ENCODE data around the gene COL23A1. TPM values are rescaled to one million over a fixed set of nuclear protein-coding genes. Genes with fewer than 3 reads are reported as not detected.

COL23A1 gene
- total and polyA plus RNA-seq, 2 of the 8 experiments (the other 6 are each of a cell fraction or from before 2014, with no cell fraction given): 3.1 to 4.7 TPM

- no peak for TF ChIP-seq TEAD4 (IDR thresholded peaks at IDR 0.05; ENCODE audit: low read depth, low read length)
- TF ChIP-seq ASH2L (IDR thresholded peaks at IDR 0.05; ENCODE audit: low read length): no peak
- no peak for TF ChIP-seq HDAC2 (IDR thresholded peaks at IDR 0.05; ENCODE audit: borderline replicate concordance in 1 of 2, low read depth in 2 of 2, low read length in 2 of 2)
- TF ChIP-seq PHF8 (conservative IDR thresholded peaks at IDR 0.05; ENCODE audit: low read depth, low read length): no peak
Observed at GRCh38 chr5:178252258-178252657, 337.9 kb downstream of the COL23A1 start (continued).

All from H1 (cell line).